A673 (cell line): ENCODE data around the gene SPECC1. TPM values are rescaled to one million over a fixed set of nuclear protein-coding genes. Genes with fewer than 3 reads are reported as not detected.
A peak's percentile ranks its signal among the peaks of the same experiment; 100 is the strongest.

Experiments used
- BruUV-seq: library from RNA; stranded (reverse); fragments of 400-500 nt; replicated peaks from 2 replicates; lab custom pipeline; 2021; lab: Mats Ljungman, UMichigan
- CTCF ChIA-PET: fragments of 300-600 bp; sonication (Branson Sonifier 250); formaldehyde crosslinking; loops from one replicate; lab custom pipeline; 2022; ENCODE audit warnings: antibody characterized with exemption; lab: Charles Lee
- POLR2A ChIA-PET: fragments of 300-600 bp; sonication (Branson Sonifier 250); formaldehyde crosslinking; loops from one replicate; lab custom pipeline; 2022; ENCODE audit warnings: antibody characterized with exemption; ENCODE audit not compliant: low non-redundant PET; lab: Charles Lee
- DNase-seq: peaks from one replicate; pipeline ENCODE4 v3.0.0-alpha.2; 2015; ENCODE audit warnings: low spot score
- H3K27ac ChIP-seq: fragments of 200-600 bp; sonication (generic); 2 replicates; pipeline ENCODE4 v1.5.1; 2016; ENCODE audit warnings: mixed run types, low read depth, mild to moderate bottlenecking, mixed read lengths, antibody characterized with exemption, low read length; ENCODE audit not compliant: poor library complexity, severe bottlenecking
- H3K27me3 ChIP-seq: fragments of 200-600 bp; sonication (generic); replicated peaks from 2 replicates; pipeline ENCODE4 v1.6.1; 2017; ENCODE audit warnings: mixed run types, low read depth, mild to moderate bottlenecking, mixed read lengths, antibody characterized with exemption, low read length; ENCODE audit not compliant: insufficient read depth, poor library complexity
- H3K36me3 ChIP-seq: fragments of 200-600 bp; sonication (generic); 2 replicates; pipeline ENCODE4 v1.6.1; 2016; ENCODE audit warnings: mixed run types, mild to moderate bottlenecking, mixed read lengths, antibody characterized with exemption, low read length; ENCODE audit not compliant: insufficient read depth, poor library complexity, severe bottlenecking
- H3K4me1 ChIP-seq: fragments of 200-600 bp; sonication (generic); 2 replicates; pipeline ENCODE4 v1.6.1; 2017; ENCODE audit warnings: mixed run types, mild to moderate bottlenecking, mixed read lengths, antibody characterized with exemption, low read length; ENCODE audit not compliant: insufficient read depth, poor library complexity, severe bottlenecking
- H3K4me3 ChIP-seq: fragments of 200-600 bp; sonication (generic); 2 replicates; pipeline ENCODE4 v1.5.1; 2016; ENCODE audit warnings: low read depth, mixed run types, mild to moderate bottlenecking, mixed read lengths, low read length; ENCODE audit not compliant: poor library complexity, severe bottlenecking
- H3K9me3 ChIP-seq: fragments of 200-600 bp; sonication (generic); 2 replicates; pipeline ENCODE4 v1.6.1; 2016; ENCODE audit warnings: mixed run types, low read depth, mild to moderate bottlenecking, mixed read lengths, antibody characterized with exemption, low read length; ENCODE audit not compliant: poor library complexity, severe bottlenecking
- CTCF ChIP-seq: fragments of 300-800, 200-600 bp; sonication (generic); conservative IDR thresholded peaks from 2 replicates; pipeline ENCODE4 v1.5.1; 2017; ENCODE audit warnings: low read depth, mild to moderate bottlenecking, antibody characterized with exemption, low read length, moderate library complexity, mixed read lengths
- EZH2 ChIP-seq: fragments of 200-600 bp; sonication (generic); IDR thresholded peaks from 2 replicates; pipeline ENCODE4 v1.6.1; 2017; ENCODE audit warnings: borderline replicate concordance, low read depth, mild to moderate bottlenecking, mixed read lengths, antibody characterized with exemption, low read length; ENCODE audit not compliant: poor library complexity, severe bottlenecking
- intact Hi-C: fragments of 100-400 bp; cut with micrococcal nuclease; formaldehyde crosslinking; loops from one replicate; pipeline ENCODE4 v1.10.0; 2022; ENCODE audit not compliant: unreplicated experiment
- total RNA-seq: library from RNA; stranded (reverse); gene quantifications from 2 replicates; pipeline ENCODE4 v1.2.3, GENCODE V29; 2021

Gene SPECC1
- total RNA-seq, 1 experiment from 2014 or later = 5.8 TPM

GRCh38 chr17:20063665-20064648, 54.8 kb downstream of the SPECC1 start:
- Histone ChIP-seq H3K36me3 (no peaks in the 10 kb centered on the region), H3K27ac (no peak overlapping the region), H3K4me3 (no peak overlapping the region), H3K9me3 (no peaks in the 10 kb centered on the region), H3K27me3 (no peaks in the 10 kb centered on the region), H3K4me1 (peaks cover 12% of the 10 kb centered on the region)
- intact Hi-C loops = no loop called here
- ChIA-PET POLR2A (interaction anchor here (1.0 kb wide), 1 partner anchor 209 kb away, joined by 3 read pairs; no protein-coding TSS in a partner anchor), CTCF (no interaction called here)
- no TSS peak for BruUV-seq
- TF ChIP-seq CTCF (no peak), EZH2 (no peak)
- DNase-seq = peak; percentile 73

GRCh38 chr17:20066253-20066652, 57.1 kb downstream of the SPECC1 start:
- ChIA-PET CTCF (no interaction called here), POLR2A (no interaction called here)
- no peaks in the 10 kb centered on the region for H3K36me3 ChIP-seq
- BruUV-seq = no TSS peak
- intact Hi-C loops = no loop called here
- no peak for DNase-seq
- peaks cover 12% of the 10 kb centered on the region for H3K4me1 ChIP-seq
- no peaks in the 10 kb centered on the region for H3K27me3 ChIP-seq
- H3K27ac ChIP-seq = no peak overlapping the region
- H3K4me3 ChIP-seq = no peak overlapping the region
- no peaks in the 10 kb centered on the region for H3K9me3 ChIP-seq
- TF ChIP-seq EZH2 = no peak
- no peak for TF ChIP-seq CTCF

- BruUV-seq = no TSS peak
- Histone ChIP-seq H3K27ac (no peak overlapping the region), H3K4me1 (peaks cover 12% of the 10 kb centered on the region), H3K36me3 (no peaks in the 10 kb centered on the region), H3K4me3 (no peak overlapping the region), H3K9me3 (no peaks in the 10 kb centered on the region), H3K27me3 (no peaks in the 10 kb centered on the region)
- ChIA-PET POLR2A (no interaction called here), CTCF (no interaction called here)
- intact Hi-C loops = no loop called here
- DNase-seq = no peak
- TF ChIP-seq CTCF = no peak
- no peak for TF ChIP-seq EZH2
Observed at GRCh38 chr17:20067711-20068110, 58.6 kb downstream of the SPECC1 start.
